HCEC 1CT (cell line): ENCODE results near the gene MIOS.
"Not testable (repeated sequence)": the region's sequence is repeated elsewhere in the genome, so short reads cannot be mapped to it uniquely, and the experiment has no call there.

ENCODE experiments used
- DNase-seq: peaks from one replicate; pipeline ENCODE4 v3.0.0-alpha.2; 2017

MIOS gene

GRCh38 chr7:7651479-7651878 is 84.8 kb downstream of the MIOS start:
- no peak for DNase-seq

- no peak for DNase-seq
These were observed 86.3 kb downstream of the MIOS start for GRCh38 chr7:7652798-7653540.

GRCh38 chr7:7653593-7654187 is 87.0 kb downstream of the MIOS start:
- peak; percentile 31 for DNase-seq

- DNase-seq: no peak
These were observed 88.5 kb downstream of the MIOS start for GRCh38 chr7:7654964-7655715.

- DNase-seq: not testable (repeated sequence)
These were observed 89.8 kb downstream of the MIOS start for GRCh38 chr7:7656459-7656858.
